GM18517 (cell line): ENCODE data around the gene CACNB1.

ENCODE experiments used
- ATAC-seq: cut with Tn5 transposase; IDR thresholded peaks from one replicate; pipeline ENCODE4 v1.9.1; 2021; ENCODE audit warnings: mild to moderate bottlenecking, moderate library complexity; ENCODE audit not compliant: unreplicated experiment

The CACNB1 gene

GRCh38 chr17:39153599-39154051 is 43.8 kb downstream of the CACNB1 start:
- peak; percentile 58 for ATAC-seq

GRCh38 chr17:39151943-39152818 is 45.3 kb downstream of the CACNB1 start:
- ATAC-seq: no peak

GRCh38 chr17:39151150-39151942 is 46.1 kb downstream of the CACNB1 start, which contains the start of gene PLXDC1:
Gene PLXDC1, minus strand, starts transcription at chr17:39151637. Its CDS starts 200 bp downstream, at chr17:39151437.
- ATAC-seq: no peak

- ATAC-seq: no peak
Observed at GRCh38 chr17:39150795-39151149, 46.7 kb downstream of the CACNB1 start.

GRCh38 chr17:39150104-39150634 is 47.3 kb downstream of the CACNB1 start:
- ATAC-seq: no peak

GRCh38 chr17:39147221-39148185 is 50.0 kb downstream of the CACNB1 start:
- ATAC-seq: no peak

GRCh38 chr17:39146273-39146672 is 51.2 kb downstream of the CACNB1 start:
- no peak for ATAC-seq

- ATAC-seq: no peak
Observed at GRCh38 chr17:39145143-39145542, 52.3 kb downstream of the CACNB1 start.

GRCh38 chr17:39144416-39144840 is 53.0 kb downstream of the CACNB1 start:
- ATAC-seq: no peak

- no peak for ATAC-seq
Observed at GRCh38 chr17:39143552-39144093, 53.8 kb downstream of the CACNB1 start.

GRCh38 chr17:39141915-39142664 is 55.4 kb downstream of the CACNB1 start:
- ATAC-seq: no peak

GRCh38 chr17:39141294-39141693 is 56.2 kb downstream of the CACNB1 start:
- ATAC-seq: no peak

- ATAC-seq: no peak
Observed at GRCh38 chr17:39139561-39139960, 57.9 kb downstream of the CACNB1 start.

GRCh38 chr17:39139161-39139511 is 58.3 kb downstream of the CACNB1 start:
- no peak for ATAC-seq

GRCh38 chr17:39138431-39139160 is 58.9 kb downstream of the CACNB1 start:
- ATAC-seq: no peak

GRCh38 chr17:39134878-39135277 is 62.6 kb downstream of the CACNB1 start:
- ATAC-seq: no peak

- ATAC-seq: no peak
Observed at GRCh38 chr17:39132192-39132610, 65.3 kb downstream of the CACNB1 start.

GRCh38 chr17:39131616-39132015 is 65.9 kb downstream of the CACNB1 start:
- ATAC-seq: no peak

- ATAC-seq: no peak
Observed at GRCh38 chr17:39130205-39130604, 67.3 kb downstream of the CACNB1 start.
